Breast epithelium (tissue), 3 donors: ENCODE measurements around the gene C19orf73.

Experiments
- POLR2A ChIP-seq: fragments of 450-650 bp; IDR thresholded peaks from one replicate; pipeline ENCODE4 v1.6.1; 2016; ENCODE audit warnings: antibody characterized with exemption, mild to moderate bottlenecking, moderate library complexity
- POLR2AphosphoS5 ChIP-seq, 3 donors: sonication (generic); formaldehyde crosslinking; IDR thresholded peaks; one replicate each; pipeline ENCODE4 v1.6.1; 2017; ENCODE audit warnings: antibody characterized with exemption in 3 of 3
- TF ChIP-seq, protein P1 (sequence below), 3 donors: fragments of 450-650 bp; IDR thresholded peaks; one replicate each; pipeline ENCODE4 v1.5.1; 2016 to 2017; ENCODE audit warnings: antibody characterized with exemption in 3 of 3, mild to moderate bottlenecking in 3 of 3, moderate library complexity in 3 of 3

DNA sequence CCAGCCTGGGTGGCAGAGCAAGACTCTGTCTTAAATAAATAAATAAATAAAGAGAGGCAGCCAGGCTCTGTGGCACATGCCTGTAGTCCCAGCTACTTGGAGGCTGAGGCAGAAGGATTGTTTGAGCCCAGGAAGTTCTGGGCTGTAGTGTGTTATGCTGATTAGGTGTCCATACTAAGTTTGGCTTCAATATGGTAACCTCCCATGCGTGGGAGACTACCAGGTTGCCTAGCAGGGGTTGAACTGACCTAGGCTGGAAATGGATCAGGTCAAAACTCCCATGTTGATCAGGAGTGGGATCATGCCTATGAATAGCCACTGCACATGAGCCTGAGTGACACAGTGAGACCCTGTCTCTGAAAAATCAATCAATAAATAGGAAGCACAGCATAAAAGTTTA, 37.7 kb downstream of the C19orf73 start:
- TF ChIP-seq, protein P1, sequence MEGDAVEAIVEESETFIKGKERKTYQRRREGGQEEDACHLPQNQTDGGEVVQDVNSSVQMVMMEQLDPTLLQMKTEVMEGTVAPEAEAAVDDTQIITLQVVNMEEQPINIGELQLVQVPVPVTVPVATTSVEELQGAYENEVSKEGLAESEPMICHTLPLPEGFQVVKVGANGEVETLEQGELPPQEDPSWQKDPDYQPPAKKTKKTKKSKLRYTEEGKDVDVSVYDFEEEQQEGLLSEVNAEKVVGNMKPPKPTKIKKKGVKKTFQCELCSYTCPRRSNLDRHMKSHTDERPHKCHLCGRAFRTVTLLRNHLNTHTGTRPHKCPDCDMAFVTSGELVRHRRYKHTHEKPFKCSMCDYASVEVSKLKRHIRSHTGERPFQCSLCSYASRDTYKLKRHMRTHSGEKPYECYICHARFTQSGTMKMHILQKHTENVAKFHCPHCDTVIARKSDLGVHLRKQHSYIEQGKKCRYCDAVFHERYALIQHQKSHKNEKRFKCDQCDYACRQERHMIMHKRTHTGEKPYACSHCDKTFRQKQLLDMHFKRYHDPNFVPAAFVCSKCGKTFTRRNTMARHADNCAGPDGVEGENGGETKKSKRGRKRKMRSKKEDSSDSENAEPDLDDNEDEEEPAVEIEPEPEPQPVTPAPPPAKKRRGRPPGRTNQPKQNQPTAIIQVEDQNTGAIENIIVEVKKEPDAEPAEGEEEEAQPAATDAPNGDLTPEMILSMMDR (IDR thresholded peaks at IDR 0.05) = no peak
- TF ChIP-seq POLR2A (no peak), POLR2AphosphoS5 (IDR thresholded peaks at IDR 0.05) (no peak)
